DND-41 (cell line): ENCODE data around the gene CRIP3.

Experiments used
- EZH2 ChIP-seq: IDR thresholded peaks from 3 replicates; pipeline ENCODE4 v1.6.1; 2012; ENCODE audit warnings: borderline replicate concordance, low read depth, mild to moderate bottlenecking, moderate library complexity, low read length, inconsistent platforms; ENCODE audit not compliant: severe bottlenecking
- TF ChIP-seq, protein P1 (sequence below): IDR thresholded peaks from 2 replicates; pipeline ENCODE4 v1.5.1; 2012; ENCODE audit warnings: borderline replicate concordance, low read length, moderate library complexity, mild to moderate bottlenecking; ENCODE audit not compliant: poor library complexity, severe bottlenecking; ENCODE audit errors: extremely low read depth

GRCh38 chr6:43256670-43257366 lies 51.8 kb downstream of the CRIP3 start:
- TF ChIP-seq, protein P1, sequence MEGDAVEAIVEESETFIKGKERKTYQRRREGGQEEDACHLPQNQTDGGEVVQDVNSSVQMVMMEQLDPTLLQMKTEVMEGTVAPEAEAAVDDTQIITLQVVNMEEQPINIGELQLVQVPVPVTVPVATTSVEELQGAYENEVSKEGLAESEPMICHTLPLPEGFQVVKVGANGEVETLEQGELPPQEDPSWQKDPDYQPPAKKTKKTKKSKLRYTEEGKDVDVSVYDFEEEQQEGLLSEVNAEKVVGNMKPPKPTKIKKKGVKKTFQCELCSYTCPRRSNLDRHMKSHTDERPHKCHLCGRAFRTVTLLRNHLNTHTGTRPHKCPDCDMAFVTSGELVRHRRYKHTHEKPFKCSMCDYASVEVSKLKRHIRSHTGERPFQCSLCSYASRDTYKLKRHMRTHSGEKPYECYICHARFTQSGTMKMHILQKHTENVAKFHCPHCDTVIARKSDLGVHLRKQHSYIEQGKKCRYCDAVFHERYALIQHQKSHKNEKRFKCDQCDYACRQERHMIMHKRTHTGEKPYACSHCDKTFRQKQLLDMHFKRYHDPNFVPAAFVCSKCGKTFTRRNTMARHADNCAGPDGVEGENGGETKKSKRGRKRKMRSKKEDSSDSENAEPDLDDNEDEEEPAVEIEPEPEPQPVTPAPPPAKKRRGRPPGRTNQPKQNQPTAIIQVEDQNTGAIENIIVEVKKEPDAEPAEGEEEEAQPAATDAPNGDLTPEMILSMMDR = no peak
- TF ChIP-seq EZH2 = no peak
